H1 (cell line): Measurements from ENCODE around the gene ELP4.

ENCODE experiments used
- EGR1 ChIP-seq: IDR thresholded peaks from 2 replicates; pipeline ENCODE4 v1.6.1; 2011; ENCODE audit warnings: low read depth, low read length, borderline replicate concordance
- EZH2 ChIP-seq: fragments of 200-600 bp; sonication (generic); IDR thresholded peaks from 2 replicates; pipeline ENCODE4 v1.7.1; 2012; ENCODE audit warnings: low read depth, mild to moderate bottlenecking, moderate library complexity, low read length, inconsistent platforms; ENCODE audit not compliant: severe bottlenecking
- GTF2F1 ChIP-seq: IDR thresholded peaks from 2 replicates; pipeline ENCODE4 v1.6.1; 2012; ENCODE audit warnings: low read depth, low read length, improper control_type of control experiment, borderline replicate concordance
- JUND ChIP-seq: IDR thresholded peaks from 2 replicates; pipeline ENCODE4 v1.6.1; 2011; ENCODE audit warnings: mild to moderate bottlenecking, improper control_type of control experiment, low read length
- POLR2AphosphoS5 ChIP-seq: IDR thresholded peaks from 2 replicates; pipeline ENCODE4 v1.6.1; 2011; ENCODE audit warnings: low read depth, low read length
- RNF2 ChIP-seq: fragments of 200-900, 300-1000 bp; sonication (generic); IDR thresholded peaks from 2 replicates; pipeline ENCODE4 v1.7.1; 2016; ENCODE audit warnings: borderline replicate concordance, low read depth, mild to moderate bottlenecking, antibody characterized with exemption, low read length; ENCODE audit not compliant: poor library complexity, severe bottlenecking; ENCODE audit errors: missing control alignments
- SP1 ChIP-seq: IDR thresholded peaks from 2 replicates; pipeline ENCODE4 v1.6.1; 2011; ENCODE audit warnings: low read depth, low read length
- SRF ChIP-seq: IDR thresholded peaks from 2 replicates; pipeline ENCODE4 v1.6.1; 2011; ENCODE audit warnings: mild to moderate bottlenecking, low read depth, low read length, moderate library complexity
- TAF1 ChIP-seq: IDR thresholded peaks from 2 replicates; pipeline ENCODE4 v1.6.1; 2011; ENCODE audit warnings: mild to moderate bottlenecking, low read depth, low read length
- YY1 ChIP-seq: IDR thresholded peaks from 2 replicates; pipeline ENCODE4 v1.6.1; 2011; ENCODE audit warnings: low read depth, mild to moderate bottlenecking, low read length
- TF ChIP-seq, protein P1 (sequence below): fragments of 300-600 bp; sonication (generic); IDR thresholded peaks from 2 replicates; pipeline ENCODE4 v1.7.1; 2012; ENCODE audit warnings: low read length, moderate library complexity, mild to moderate bottlenecking, inconsistent platforms; ENCODE audit not compliant: insufficient replicate concordance
- TF ChIP-seq, protein P2 (sequence below), 3 experiments: IDR thresholded peaks; 1 replicate in 2 of 3; 2 replicates in 1 of 3; pipeline versions ENCODE4 v1.5.1 to v1.6.1; 2011; ENCODE audit warnings: low read length in 3 of 3, mild to moderate bottlenecking in 3 of 3, inconsistent platforms in 2 of 3, low read depth in 1 of 3, moderate library complexity in 1 of 3; ENCODE audit not compliant: insufficient read depth in 1 of 3; ENCODE audit errors: control extremely low read depth in 1 of 3

DNA sequence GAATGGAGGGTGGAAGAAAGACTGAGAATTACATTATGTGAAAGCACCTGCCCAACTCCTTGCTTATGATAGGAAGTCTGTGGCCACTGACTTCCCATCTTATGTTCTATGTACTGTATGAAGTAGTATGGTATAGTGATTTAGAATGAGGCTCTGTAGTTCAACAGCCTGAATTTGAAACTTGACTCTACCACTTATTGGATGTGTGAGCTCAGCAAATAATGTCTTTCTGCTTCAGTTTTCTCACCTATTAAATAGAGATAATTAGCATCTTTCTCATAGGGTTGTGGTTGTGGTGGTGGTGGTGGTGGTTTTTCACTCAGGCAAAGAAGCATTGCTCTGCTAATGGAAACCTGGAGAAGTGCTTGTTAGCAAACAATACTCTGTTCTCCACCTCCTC is 180.0 kb downstream of the ELP4 start:
- TF ChIP-seq, protein P1, sequence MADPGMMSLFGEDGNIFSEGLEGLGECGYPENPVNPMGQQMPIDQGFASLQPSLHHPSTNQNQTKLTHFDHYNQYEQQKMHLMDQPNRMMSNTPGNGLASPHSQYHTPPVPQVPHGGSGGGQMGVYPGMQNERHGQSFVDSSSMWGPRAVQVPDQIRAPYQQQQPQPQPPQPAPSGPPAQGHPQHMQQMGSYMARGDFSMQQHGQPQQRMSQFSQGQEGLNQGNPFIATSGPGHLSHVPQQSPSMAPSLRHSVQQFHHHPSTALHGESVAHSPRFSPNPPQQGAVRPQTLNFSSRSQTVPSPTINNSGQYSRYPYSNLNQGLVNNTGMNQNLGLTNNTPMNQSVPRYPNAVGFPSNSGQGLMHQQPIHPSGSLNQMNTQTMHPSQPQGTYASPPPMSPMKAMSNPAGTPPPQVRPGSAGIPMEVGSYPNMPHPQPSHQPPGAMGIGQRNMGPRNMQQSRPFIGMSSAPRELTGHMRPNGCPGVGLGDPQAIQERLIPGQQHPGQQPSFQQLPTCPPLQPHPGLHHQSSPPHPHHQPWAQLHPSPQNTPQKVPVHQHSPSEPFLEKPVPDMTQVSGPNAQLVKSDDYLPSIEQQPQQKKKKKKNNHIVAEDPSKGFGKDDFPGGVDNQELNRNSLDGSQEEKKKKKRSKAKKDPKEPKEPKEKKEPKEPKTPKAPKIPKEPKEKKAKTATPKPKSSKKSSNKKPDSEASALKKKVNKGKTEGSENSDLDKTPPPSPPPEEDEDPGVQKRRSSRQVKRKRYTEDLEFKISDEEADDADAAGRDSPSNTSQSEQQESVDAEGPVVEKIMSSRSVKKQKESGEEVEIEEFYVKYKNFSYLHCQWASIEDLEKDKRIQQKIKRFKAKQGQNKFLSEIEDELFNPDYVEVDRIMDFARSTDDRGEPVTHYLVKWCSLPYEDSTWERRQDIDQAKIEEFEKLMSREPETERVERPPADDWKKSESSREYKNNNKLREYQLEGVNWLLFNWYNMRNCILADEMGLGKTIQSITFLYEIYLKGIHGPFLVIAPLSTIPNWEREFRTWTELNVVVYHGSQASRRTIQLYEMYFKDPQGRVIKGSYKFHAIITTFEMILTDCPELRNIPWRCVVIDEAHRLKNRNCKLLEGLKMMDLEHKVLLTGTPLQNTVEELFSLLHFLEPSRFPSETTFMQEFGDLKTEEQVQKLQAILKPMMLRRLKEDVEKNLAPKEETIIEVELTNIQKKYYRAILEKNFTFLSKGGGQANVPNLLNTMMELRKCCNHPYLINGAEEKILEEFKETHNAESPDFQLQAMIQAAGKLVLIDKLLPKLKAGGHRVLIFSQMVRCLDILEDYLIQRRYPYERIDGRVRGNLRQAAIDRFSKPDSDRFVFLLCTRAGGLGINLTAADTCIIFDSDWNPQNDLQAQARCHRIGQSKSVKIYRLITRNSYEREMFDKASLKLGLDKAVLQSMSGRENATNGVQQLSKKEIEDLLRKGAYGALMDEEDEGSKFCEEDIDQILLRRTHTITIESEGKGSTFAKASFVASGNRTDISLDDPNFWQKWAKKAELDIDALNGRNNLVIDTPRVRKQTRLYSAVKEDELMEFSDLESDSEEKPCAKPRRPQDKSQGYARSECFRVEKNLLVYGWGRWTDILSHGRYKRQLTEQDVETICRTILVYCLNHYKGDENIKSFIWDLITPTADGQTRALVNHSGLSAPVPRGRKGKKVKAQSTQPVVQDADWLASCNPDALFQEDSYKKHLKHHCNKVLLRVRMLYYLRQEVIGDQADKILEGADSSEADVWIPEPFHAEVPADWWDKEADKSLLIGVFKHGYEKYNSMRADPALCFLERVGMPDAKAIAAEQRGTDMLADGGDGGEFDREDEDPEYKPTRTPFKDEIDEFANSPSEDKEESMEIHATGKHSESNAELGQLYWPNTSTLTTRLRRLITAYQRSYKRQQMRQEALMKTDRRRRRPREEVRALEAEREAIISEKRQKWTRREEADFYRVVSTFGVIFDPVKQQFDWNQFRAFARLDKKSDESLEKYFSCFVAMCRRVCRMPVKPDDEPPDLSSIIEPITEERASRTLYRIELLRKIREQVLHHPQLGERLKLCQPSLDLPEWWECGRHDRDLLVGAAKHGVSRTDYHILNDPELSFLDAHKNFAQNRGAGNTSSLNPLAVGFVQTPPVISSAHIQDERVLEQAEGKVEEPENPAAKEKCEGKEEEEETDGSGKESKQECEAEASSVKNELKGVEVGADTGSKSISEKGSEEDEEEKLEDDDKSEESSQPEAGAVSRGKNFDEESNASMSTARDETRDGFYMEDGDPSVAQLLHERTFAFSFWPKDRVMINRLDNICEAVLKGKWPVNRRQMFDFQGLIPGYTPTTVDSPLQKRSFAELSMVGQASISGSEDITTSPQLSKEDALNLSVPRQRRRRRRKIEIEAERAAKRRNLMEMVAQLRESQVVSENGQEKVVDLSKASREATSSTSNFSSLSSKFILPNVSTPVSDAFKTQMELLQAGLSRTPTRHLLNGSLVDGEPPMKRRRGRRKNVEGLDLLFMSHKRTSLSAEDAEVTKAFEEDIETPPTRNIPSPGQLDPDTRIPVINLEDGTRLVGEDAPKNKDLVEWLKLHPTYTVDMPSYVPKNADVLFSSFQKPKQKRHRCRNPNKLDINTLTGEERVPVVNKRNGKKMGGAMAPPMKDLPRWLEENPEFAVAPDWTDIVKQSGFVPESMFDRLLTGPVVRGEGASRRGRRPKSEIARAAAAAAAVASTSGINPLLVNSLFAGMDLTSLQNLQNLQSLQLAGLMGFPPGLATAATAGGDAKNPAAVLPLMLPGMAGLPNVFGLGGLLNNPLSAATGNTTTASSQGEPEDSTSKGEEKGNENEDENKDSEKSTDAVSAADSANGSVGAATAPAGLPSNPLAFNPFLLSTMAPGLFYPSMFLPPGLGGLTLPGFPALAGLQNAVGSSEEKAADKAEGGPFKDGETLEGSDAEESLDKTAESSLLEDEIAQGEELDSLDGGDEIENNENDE, result no peak
- TF ChIP-seq, protein P2, sequence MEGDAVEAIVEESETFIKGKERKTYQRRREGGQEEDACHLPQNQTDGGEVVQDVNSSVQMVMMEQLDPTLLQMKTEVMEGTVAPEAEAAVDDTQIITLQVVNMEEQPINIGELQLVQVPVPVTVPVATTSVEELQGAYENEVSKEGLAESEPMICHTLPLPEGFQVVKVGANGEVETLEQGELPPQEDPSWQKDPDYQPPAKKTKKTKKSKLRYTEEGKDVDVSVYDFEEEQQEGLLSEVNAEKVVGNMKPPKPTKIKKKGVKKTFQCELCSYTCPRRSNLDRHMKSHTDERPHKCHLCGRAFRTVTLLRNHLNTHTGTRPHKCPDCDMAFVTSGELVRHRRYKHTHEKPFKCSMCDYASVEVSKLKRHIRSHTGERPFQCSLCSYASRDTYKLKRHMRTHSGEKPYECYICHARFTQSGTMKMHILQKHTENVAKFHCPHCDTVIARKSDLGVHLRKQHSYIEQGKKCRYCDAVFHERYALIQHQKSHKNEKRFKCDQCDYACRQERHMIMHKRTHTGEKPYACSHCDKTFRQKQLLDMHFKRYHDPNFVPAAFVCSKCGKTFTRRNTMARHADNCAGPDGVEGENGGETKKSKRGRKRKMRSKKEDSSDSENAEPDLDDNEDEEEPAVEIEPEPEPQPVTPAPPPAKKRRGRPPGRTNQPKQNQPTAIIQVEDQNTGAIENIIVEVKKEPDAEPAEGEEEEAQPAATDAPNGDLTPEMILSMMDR (IDR thresholded peaks at IDR 0.05; ENCODE audit: control extremely low read depth in 1 of 3, insufficient read depth in 1 of 3, low read depth in 1 of 3, low read length in 3 of 3), result no peak
- no peak for TF ChIP-seq POLR2AphosphoS5
- no peak for TF ChIP-seq TAF1
- TF ChIP-seq SP1, result no peak
- no peak for TF ChIP-seq JUND
- no peak for TF ChIP-seq RNF2
- no peak for TF ChIP-seq YY1
- TF ChIP-seq EZH2, result no peak
- no peak for TF ChIP-seq EGR1
- TF ChIP-seq GTF2F1, result no peak
- TF ChIP-seq SRF, result no peak
